ENCODE results near the gene MUC6.
"Not testable (repeated sequence)": the region's sequence is repeated elsewhere in the genome, so short reads cannot be mapped to it uniquely, and the experiment has no call there.

Gene MUC6

GRCh38 chr11:1022908-1023810, 13.4 kb downstream of the MUC6 start:
- no peak for DNase-seq

- no peak for DNase-seq
Measured at GRCh38 chr11:1022411-1022810, 14.1 kb downstream of the MUC6 start.

- no peak for DNase-seq
Measured at GRCh38 chr11:1020211-1020905, 16.2 kb downstream of the MUC6 start.

- DNase-seq: no peak
Measured at GRCh38 chr11:1019321-1019910, 17.1 kb downstream of the MUC6 start.

GRCh38 chr11:1018091-1018490, 18.4 kb downstream of the MUC6 start:
- DNase-seq: no peak

GRCh38 chr11:1017269-1018005, 19.1 kb downstream of the MUC6 start:
- no peak for DNase-seq

- not testable (repeated sequence) for DNase-seq
Measured at GRCh38 chr11:1016610-1017126, 19.9 kb downstream of the MUC6 start.

- DNase-seq: no peak
Measured at GRCh38 chr11:1015826-1016545, 20.5 kb downstream of the MUC6 start.

- no peak for DNase-seq
Measured at GRCh38 chr11:1015064-1015463, 21.5 kb downstream of the MUC6 start.

- DNase-seq: no peak
Measured at GRCh38 chr11:1014276-1014675, 22.2 kb downstream of the MUC6 start.

GRCh38 chr11:1013631-1013935, 22.9 kb downstream of the MUC6 start:
- DNase-seq: no peak

- DNase-seq: peak; percentile 82
Measured at GRCh38 chr11:1012740-1013630, 23.5 kb downstream of the MUC6 start.

- no peak for DNase-seq
Measured at GRCh38 chr11:1012291-1012690, 24.2 kb downstream of the MUC6 start.

GRCh38 chr11:1011320-1011698, 25.2 kb downstream of the MUC6 start:
- no peak for DNase-seq

GRCh38 chr11:1010551-1011319, 25.8 kb downstream of the MUC6 start:
- DNase-seq: no peak

GRCh38 chr11:1009991-1010390, 26.5 kb downstream of the MUC6 start:
- peak; percentile 74 for DNase-seq

- no peak for DNase-seq
Measured at GRCh38 chr11:1009371-1009770, 27.1 kb downstream of the MUC6 start.

- DNase-seq: no peak
Measured at GRCh38 chr11:1008803-1009145, 27.7 kb downstream of the MUC6 start.

GRCh38 chr11:1008001-1008802, 28.3 kb downstream of the MUC6 start:
- DNase-seq: no peak

- no peak for DNase-seq
Measured at GRCh38 chr11:1007279-1007678, 29.2 kb downstream of the MUC6 start.

Data from right hindlimb (tissue), 1 donor.